ENCODE measurements around the gene ATP6V1C2.

ATP6V1C2 gene

DNA sequence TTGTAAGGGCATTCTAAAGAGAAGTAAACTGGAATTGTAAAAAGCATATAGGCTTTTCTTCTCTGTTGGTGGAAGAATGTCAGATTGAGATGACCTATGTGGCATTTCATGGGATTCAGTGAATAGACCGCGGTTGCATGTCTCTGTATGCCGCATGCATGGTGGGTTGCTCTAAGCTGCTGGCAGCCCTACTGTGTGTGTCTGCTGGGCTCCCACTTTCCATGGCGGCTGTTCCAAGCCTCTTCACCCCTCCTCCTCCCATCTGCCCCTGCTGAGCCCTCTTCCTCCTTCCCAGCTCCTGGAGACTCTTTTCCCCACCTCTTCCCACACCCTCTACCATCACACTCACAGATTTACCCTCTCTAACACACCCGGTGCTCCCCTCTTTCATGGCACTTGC lies 12.6 kb downstream of the ATP6V1C2 start:
- no peak for DNase-seq

DNA sequence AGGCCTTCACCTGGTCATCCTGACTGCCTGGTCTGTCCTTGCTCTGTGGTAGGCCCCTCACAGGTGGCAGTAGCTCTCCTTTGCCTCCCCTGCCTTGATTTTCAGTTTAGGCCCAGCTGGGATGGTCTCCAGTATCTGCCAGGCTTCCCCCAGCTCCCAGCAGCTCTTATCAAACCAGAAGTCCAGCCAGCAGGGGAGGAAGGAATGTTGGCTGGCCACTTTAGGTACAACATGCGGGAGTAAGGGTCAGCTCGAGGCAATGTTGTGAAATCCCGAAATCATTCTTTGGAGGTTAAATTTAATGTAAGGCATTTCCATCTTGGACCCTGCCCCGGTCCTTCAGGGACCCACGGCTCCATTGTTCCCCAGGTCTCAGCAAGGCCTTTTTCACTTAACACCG lies 16.8 kb downstream of the ATP6V1C2 start:
- DNase-seq = no peak

DNA sequence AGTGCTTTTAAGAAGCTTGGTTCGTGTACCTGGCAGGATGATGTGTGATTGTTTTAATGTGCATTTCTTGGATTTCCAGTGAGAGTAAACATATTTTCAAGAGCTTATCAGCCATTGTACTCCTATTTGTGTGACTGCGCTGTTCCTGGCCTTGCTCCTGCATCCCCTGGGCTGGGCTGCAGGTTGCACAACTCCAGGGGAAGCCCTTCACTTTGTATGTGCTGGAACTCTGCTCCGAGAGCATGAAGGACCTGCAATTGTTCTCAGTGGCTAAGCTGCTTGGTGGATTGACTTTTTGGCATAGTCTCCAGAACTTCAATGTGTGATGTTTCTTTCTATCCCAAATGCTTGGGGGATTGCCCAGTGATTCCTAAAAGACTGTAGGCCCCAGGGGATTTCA lies 18.8 kb downstream of the ATP6V1C2 start:
- DNase-seq = no peak

DNA sequence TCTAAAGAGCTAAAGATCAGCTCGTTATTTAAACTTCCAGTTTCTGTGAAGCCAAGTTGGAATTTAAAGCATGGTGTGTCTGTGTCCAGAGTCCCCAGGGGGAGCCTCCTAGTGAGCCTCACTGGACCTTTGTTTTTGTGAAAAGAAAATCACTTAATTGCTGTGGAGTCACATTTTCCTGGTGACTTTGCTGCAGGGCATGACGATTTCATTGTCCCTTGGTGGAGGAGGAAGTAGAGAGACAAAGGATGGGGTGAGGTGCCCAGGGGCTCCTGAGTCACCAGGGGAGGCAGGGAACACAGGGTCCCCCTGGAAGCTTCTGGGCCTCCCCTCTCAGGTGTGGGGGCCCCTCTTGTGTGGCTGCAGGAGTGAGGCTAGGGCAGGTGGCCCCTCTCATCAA lies 19.7 kb downstream of the ATP6V1C2 start:
- DNase-seq = peak; percentile 94

DNA sequence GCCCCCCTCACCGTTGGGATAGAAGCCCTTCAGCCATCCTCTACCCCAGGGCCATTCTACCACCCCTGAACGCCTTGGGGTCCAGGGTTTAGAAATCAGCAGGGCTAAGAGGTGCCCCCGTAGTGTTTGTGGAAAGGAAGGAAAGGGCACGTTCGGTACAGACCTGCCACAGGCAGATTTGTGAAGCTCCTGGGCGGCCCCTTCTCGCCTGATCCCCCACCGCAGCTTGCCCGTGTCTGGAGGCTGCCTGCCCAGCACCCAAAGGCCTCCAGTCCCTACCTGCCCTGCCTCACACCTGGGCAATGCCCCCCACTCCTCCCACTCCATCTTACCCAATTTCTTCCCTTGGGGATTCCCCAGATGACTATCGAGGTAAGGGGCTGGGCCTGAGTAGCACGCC lies 21.2 kb downstream of the ATP6V1C2 start:
- DNase-seq = no peak

DNA sequence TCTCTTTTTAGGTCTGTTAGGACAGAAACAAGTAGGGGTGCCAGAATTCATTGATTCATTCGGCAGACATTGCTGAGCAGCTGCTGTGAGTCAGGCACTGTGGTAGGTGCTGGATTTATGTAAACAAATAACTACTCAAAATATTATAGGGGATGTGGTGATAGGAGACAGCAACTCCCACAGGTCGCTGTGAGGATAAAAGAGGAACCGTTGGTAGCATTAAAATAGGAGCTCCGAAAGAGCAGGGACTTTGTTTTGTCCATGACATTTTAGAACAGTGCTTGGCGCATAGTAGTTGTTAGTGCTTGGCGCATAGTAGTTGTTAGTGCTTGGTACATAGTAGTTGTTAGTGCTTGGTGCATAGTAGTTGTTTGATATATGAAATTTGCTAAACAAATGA lies 29.2 kb downstream of the ATP6V1C2 start:
- no peak for DNase-seq

DNA sequence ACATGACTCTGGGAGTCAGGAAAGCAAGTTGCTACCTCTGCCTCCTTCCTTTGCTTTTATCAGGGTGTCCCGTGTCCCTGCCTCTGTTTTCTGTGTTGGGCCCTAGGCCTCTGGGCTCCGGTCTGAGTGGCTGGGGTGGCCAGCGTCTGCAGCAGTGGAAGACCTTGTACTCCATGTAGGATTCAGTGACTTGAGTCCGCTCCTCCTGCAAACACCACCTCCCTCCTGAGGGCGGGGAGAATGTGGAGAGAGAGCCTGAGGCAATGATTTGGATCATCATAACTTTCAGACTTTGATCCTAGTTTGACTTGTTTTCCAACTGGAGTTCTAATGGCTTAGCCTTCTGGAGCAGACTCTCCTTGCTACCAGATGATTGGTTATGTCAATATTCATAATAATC lies 30.8 kb downstream of the ATP6V1C2 start:
- DNase-seq = no peak

DNA sequence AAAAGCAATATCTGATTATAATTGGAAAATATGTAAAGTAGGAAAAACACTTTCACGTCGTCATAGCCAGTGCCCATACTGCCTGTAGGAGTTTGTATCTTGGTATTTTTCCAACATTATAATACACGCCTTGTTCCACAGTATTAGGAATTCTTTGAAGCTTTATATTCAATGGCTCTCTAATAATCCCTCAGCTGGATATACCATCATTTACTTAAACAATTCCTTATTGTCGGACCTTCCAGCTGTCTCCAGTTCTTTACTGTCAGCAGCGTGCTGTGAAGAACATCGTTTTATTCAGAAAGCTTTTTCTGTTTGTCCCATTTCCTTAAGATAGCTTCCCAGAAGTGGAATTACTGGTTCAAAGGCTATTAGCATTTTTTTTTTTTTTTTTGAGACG lies 31.7 kb downstream of the ATP6V1C2 start:
- DNase-seq = no peak

DNA sequence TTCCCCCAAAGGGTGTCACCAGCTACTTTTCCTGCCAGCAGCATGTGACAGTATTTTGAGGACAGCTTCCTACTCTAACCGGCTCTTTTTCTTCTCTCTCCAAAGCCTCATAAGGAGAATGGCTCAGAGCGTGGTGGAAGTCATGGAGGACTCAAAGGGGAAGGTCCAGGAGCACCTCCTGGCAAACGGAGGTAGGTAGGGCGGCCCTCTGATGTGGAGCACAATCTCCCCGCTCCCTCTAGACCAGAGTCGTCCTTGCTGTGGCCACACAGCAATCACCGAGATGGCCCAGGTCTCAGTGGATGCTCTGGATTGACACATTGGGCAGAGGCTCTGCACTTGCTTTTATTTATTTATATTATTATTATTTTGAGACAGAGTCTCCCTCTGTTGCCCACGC lies 32.4 kb downstream of the ATP6V1C2 start:
- DNase-seq = no peak

DNA sequence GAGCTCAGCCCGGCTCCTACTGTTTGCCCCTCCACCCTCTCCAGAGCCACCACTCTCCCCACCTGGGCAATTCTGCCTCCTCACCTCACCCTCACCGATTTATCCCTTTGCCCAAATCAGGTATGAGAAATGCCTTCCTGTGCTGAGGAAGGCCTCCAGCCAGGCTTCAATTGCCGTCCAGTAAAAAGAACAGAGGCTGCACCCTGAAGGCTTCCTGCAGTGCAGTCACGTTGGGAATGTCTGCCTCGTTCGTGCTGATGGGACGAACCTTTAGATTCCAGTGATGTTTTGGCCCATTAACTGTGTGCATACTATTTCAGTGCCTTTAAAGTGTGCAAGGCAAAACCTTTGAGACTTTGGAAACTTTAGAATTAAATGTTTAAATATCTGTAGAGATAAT lies 34.2 kb downstream of the ATP6V1C2 start:
- no peak for DNase-seq

DNA sequence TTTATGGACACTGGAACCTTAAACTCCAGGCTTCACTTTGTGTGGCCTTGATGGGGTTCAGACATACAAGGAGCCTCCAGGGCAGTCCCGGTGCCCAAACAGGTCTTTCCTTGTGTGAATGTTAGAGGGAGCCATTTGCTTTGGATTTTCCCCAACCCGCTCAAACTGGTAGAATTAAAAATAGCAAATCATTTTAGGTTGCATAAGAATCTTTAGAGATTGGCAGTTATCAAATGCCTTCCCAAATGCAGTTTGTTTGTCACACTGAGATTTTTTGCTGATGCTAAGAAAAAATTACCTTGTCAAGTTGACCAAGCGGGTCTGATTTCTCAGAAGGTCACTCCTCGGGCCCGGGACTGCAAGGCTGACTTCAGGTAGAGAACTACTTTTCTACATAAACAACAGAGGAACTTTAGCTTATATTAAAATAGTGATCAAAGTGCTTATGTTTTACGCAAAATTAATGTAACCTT lies 36.4 kb downstream of the ATP6V1C2 start:
- DNase-seq = no peak

DNA sequence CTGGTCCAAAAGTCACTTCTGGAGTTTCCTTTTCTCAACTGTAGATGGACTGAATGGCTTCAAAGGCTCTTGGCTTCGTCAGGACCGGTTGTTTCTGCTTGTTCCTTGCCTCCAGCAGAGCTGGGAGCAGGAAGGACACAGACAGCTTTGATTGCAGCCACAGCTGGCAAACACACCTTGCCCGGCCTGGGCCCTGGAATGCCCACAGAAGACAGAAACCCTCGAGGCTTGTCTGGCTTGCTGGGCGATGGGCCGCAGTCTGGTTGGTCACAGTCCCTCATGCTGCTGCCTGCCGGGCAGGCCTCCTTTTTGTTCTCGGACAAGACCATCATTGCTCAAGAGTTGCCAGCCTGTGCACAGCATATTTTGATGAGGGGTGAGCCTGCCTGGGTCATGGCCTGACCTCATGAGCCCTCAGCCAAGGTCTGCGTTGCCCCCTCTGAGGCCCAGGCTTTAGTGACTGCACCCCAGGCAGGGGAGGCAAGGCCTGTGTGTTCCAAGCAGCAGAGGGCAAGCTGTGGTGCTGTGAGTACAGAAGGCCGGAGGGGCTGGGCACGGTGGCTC lies 37.8 kb downstream of the ATP6V1C2 start:
- no peak for DNase-seq

DNA sequence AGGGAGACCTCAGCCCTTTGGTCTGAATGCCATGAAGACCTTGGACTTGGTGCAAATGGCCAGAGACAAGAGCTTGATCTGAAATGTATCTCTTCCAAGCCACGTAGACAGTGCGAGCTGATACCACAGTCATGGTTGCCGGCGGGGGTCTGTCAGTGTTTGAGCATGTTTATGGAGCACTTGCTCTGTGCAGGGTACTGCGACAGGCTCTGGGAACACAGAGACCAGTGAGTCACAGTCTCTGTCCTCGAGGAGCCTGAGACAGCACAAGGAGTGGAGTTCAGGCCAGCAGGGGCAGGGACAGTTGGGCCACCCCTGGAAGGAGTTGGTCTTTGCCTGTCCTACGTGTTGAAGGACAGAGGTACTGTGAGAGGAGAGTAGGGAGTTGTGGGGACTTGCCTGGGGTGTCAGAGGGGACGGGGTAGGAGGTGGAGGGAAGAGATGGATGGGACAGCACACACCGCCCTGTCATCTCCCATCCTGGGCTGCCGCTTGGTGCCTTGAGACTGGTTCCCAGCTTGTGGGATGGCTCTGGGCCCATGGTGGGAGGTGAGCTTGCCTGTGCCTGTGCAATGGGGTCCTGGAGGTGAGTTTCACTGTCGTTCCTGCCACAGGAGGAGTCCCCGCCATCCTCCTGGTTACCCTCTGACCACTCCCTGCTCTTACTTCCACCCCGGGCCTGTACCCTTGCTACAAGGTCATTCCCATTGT lies 39.5 kb downstream of the ATP6V1C2 start:
- no peak for DNase-seq

DNA sequence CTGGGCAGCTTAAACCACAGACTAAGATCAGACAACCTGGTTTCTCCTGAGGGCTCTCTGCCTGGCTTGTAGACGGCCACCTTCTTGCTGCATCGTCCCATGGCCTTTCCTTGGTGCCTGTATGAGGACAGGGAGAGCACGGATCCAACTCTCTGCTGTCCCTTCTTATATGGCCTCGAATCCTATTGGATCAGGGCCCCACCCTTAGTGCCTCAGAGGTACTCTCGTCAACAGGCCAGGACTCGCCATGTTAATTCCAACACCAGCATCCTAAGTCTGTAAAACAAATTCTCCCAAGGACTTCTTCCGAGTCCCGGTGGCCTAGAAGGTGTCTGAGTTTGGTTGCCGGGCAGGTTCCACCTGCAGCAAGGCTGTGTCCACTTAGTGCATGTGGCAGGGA lies 40.2 kb downstream of the ATP6V1C2 start:
- DNase-seq = no peak

DNA sequence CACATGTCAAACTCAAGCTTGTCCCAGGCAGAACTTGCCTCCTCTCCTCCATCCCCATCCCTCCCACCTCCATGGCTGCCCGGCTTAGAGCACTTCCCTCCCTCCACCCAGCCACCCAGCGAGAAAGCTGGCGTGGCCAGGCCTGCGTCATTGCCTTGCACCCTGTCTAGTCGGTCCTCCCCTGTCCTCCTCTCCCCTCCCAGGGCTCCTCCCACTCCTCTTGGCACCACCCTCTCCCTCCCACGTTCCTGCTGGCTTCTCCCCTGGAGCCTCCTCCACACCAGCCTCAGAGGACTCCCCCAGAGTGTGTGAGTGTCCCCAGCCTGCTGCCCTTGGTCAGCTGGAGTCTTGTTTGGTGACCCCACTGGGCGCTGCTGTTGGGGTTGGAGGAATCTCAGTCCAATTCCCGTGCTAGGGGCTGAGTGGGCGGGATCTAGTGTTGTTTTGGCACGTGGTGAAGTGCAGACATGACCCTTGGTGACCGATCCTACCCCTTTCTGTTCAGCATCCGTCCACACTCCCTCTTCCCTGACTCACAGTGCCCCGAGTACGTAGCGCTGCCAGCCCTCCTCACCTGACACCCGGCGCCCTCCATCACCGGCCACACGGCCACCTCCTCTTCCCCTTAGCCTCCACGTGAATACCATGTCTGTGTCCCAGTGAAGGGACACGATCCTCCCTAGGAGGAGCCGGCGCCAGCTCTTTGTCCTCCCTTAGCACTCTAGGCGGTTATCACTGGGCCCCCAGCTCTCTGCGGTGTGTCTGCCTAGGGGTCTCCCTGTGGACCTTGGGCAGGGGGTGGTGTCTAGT lies 41.4 kb downstream of the ATP6V1C2 start:
- DNase-seq = no peak

DNA sequence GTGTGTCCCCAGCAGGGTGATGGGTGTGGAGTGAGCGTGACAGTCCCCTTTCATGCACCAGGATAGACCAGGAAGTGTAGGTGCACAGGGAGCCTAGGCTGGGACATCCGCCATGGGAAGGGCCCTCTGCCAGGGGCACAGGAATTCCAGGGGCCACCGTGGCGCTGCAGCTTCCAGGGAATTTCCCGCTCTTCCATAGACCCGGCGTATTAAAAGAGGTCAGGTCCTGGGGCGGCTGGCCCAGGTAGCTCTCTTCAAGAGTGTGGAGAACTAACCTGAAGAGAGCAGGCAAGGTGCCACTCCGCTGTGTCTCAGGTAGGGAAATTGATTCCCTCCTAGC lies 42.0 kb downstream of the ATP6V1C2 start:
- DNase-seq = no peak

DNA sequence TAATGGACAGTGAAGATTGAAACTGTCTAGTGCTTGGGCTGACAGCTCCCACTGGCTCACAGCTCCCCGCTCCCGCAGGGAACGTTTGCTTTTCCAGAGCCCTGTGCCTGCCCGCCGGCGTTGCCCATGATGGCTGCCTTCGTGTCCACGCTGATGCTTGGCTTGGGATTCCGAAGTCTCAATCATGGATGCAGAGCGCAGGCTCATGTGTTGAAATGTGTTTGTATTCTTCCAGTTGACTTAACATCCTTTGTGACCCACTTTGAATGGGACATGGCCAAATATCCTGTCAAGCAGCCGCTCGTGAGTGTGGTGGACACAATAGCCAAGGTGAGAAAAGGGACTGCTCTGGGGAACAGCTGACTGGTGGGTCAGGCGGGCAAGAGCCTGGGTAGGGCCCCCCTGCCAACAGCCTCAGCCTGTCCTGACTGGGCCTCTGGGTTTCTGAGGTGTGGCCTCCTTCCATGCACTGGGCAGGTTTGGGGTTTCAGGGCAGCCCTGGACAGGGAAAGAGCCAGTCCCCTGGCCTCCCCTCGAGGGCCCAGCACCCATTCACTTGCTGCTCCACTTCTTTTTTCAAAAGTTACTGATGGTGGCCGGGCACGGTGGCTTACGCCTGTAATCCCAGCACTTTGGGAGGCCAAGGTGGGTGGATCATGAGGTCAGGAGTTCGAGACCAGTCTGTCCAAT lies 42.8 kb downstream of the ATP6V1C2 start:
- DNase-seq = no peak

DNA sequence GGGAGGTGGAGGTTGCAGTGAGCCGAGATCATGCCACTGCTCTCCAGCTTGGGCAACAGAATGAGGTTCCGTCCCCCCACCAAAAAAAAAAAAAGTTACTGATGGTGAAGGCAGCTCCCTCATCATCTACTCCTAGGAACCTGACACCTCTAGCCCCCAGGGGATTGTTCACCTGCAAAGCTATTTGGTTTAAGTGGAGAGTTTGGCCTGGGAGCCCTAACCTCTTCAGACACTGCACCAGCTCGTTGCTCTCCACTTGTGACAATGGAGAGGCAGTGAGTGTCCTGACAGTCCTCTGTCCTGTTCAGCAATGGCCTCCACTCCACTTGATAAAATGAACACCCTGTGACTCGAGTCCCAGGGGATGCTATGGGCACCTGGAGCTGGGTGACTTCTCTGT lies 43.5 kb downstream of the ATP6V1C2 start:
- DNase-seq = no peak

DNA sequence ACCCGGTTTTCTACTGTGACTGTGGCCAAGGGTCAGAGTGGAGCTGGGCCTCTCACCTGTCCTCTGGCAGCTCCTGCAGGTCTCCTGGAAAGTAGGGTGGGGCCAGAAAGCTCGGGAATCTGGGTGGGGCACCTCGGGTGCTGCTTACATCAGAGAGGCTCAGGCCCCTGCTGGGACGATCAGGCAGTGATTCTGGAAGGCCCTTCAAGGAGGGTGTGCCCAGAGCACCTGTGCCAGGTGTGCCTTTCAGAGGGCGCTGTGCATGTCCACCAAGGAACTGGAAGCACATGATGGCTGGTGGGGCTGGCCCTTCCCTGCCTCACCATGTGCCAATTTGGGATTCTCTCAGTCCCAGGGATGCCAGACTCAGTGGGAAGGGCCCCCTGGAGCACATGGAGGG lies 44.0 kb downstream of the ATP6V1C2 start:
- DNase-seq = no peak

DNA sequence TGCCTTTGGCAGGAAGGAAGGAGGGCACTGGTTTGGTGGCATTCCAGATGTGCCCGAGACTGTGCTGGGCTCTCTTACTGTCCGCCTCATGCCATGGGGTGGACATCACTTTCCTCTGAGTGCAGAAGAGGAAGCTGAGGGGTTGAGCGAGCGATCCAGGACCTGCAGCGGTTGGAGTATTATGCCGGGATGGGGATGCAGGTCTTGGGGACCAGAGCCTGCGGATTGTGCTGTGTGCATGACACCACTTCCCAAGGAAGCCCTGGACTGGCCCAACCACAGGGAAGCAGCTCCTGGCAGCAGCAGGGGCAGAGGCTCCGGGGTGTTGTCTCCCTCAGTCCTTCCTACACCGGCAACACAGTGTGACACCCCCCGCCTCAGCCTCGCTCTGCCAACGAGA lies 44.5 kb downstream of the ATP6V1C2 start:
- no peak for DNase-seq

DNA sequence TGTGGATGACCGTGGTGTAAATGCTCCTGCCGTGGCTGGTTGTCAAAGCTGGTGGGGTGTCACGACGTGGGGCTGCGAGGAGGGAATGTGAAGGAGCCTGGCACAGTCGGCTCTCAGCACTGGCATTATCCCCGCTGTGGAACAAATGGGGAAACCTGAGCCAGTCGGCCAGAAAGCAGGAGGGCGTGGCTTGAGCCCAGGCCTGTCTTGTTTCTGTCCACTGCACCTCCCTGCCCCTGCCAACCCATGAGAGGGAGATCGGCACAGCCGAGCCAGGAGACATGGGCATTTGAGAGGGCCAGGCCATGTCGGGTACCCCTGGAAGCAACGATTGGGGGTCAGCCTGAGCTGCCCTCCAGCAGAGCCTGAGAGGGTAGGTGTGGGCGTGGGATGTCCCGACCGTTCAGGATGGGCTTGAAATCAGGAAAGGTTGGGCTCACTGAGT lies 46.7 kb downstream of the ATP6V1C2 start:
- DNase-seq = no peak

DNA sequence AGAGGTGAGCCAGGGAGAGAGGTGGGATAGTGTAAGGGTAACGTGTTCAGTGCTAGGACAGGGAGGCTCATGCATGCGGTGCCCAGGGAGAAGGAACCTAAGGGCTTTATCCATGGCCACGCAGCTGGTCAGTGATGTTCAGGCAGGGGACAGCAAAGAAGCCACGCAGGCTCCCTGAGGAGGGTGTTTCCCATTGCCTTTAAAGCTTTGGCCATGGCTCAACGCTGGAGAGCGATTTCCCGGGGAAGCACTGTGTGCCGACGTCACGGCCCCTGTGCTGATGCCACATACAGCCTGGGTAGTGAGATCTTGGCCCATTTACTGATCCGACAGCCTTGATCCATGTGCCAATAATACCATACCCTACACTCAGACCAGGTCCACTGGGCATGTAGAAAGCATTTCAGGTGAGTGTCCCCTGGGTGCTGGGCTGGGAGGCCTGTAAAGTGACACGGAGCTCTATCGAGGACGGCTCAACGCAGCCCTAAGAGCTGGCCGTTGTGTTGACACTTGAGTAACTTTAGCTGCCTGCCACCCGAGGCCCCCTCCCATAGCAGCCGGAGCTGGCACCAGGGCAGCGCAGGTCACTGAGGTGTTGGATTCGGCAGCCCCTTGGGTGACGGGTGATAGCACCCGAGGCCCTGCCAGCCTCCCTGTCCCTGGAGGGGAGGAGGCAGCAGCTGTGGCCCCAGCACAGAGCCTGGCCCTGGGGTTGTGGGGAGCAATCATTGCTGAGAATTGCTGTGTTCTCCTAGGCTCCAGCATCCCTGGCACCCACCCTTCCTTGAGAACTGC lies 49.7 kb downstream of the ATP6V1C2 start:
- no peak for DNase-seq

DNA sequence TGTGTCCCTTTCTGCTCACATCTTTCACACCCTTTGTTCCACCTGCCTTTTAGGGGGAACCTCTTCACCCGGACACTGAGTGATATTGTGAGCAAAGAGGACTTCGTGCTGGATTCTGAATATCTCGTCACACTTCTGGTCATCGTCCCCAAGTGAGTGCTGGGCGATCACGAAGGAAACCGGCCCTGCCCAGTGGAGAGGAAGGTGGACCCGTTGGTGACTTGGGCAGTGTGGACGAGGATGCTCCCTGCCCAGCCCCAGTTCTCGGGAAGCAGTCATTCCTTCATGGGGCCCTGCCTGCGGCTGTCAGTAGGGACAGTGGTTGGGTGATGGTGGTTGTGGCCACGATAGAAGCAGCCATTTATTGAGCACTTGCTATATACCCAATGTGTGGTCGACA lies 50.4 kb downstream of the ATP6V1C2 start:
- DNase-seq = no peak
